GM19239 (cell line): Measurements from ENCODE around the gene TFEB.

Experiments
- DNase-seq: peaks from one replicate; pipeline ENCODE4 v3.0.0; 2011; ENCODE audit warnings: low spot score; ENCODE audit not compliant: insufficient read length
- FAIRE-seq: peaks from 2 replicates; lab custom pipeline; 2011; peaks lifted over from hg19 to GRCh38; lab: Jason Lieb, UNC

Gene TFEB

DNA sequence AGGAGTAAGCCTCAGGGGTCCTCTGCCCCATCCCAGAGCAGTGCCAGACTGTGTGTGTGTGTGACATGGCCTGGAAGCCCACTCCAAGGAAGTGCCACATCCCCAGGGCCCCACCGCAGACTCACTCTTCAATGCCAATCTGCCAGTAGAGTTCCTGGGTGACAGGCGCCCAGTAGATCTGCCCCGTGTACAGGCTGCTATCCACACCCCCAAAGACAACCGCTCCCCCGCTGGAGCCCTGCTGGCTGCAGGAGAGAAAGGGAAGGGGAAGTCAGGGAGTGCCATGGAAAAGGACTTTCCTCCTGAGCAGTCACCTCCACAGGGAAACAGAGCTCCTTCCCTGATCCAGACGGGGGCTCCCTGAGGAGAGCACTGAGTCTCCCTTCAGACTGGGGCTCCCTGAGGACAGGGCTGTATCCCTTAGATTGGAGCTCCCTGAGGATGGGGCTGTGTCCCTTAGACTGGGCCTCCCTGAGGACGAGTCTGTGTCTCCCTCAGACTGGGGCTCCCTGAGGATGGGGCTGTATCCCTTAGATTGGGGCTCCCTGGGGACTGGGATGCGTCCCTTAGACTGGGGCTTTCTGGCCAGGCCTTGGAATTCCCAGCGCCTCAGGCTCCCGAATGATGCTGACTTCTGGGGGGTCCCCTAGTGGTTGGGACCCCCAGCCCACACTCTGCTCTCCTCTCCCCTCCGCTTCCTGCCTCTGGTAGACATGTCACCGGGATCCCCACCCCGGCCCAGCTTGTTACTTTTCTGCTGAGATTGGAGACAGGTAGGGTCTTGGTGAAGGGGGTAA, 5.2 kb upstream of the TFEB start:
- DNase-seq (no peak), FAIRE-seq (no peak)

DNA sequence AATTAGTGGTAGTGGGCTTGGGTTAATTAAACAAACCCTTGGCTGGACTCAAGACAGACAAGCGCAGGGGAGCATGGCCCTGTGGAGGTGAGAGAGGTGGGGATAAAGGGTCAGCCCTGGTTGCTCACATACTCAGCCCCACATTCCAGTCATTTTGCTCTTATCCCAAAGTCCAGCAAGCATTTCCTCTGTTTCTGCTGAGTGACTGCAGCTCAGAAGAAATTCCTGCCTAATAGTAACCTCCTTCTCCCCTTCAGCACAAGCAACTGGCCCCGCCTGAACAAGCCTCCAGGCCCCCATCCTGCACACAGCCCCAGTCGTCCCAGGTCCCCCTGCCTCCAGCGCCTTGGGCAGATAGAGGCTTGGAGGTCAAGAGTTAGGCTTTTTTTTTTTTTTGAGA, 3.6 kb upstream of the TFEB start:
- no peak for FAIRE-seq
- DNase-seq, result no peak

DNA sequence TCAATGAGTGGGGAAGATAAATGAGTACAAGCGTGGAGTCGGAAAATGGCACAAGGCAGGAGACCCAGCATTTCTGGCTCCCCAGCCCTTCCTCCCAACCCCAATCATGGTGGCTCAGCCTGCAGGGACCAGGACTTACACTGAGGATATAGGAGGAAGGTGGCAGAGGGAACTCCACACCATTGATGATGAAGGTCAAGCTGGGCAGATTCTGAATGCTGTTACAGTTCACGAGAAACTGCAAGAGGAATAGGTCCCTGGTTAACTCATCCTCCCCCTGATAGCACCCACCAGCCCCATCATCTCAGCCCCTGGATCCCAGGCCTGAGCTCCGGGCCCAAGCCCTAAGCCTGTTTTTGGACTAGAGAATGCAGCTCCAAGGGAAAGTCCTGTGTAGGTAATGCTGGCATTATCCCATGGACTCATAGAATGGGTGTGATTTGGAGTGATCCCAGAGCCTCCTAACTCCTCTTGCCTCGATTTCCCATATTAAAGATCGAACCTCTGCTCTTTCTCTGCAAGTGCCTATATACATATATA, 2.3 kb upstream of the TFEB start:
- no peak for DNase-seq
- no peak for FAIRE-seq

DNA sequence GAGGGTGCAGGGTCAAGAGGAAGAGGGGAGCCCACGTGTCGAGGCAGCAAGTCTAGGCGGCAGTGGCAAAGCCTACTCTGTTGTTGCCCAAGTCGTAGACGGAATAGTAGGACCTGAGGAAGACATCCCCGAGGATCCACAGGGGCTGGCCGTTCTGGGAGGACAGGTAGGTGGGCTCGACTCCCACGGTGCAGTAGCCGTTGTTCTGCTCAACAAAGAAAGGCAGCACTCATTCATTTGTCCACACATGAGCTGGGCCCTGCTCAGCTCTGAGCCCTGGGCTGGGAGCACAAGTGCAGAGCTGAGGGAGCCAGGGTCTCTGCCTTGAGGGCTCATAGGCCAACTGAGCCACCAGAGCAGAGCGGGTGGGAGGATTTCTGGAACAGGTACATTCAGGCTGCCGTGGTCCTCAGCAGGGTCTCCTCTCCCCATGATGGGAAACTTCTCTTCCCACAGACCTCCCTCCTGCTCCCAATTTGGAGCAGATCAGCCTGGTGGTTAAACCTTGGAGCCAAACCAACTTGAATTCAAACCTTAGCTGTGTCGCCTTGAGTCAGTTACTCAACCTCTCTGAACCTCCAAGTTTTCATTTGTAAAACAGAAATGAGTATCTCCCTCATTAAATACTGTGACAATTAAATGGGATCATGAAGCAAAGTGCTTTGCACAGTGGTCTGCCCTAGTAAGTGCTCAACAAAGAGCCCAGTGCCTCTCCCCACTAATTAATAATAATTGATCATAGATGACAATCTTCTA, 1.6 kb upstream of the TFEB start:
- DNase-seq (no peak), FAIRE-seq (no peak)

DNA sequence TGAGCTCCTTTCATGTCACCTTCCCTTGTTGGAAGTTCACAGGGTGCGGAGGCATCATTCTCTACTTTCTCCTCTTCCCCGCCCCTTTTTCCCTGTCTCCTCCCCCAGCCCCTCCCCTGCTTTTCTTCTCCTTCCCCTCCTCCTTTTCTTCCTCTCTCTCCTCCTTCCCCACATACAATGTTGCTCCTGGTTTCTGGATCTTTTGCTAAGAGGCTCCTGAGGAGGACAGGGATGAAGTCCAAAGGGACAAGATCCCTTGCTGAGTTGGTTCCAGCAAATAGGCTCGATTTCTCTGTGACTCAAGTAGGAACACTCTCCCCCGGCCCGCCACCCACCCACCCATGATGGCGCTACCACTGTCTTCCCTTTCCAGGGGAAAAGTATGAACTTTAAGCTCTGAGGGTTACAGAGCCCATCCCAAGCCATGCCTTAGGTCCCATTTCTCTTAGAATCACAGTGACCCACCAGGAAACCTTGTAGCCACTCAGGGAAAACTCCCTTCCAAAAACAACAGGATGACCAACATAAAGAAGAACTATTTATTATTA, 852 bp upstream of the TFEB start:
- FAIRE-seq, result no peak
- DNase-seq, result no peak

DNA sequence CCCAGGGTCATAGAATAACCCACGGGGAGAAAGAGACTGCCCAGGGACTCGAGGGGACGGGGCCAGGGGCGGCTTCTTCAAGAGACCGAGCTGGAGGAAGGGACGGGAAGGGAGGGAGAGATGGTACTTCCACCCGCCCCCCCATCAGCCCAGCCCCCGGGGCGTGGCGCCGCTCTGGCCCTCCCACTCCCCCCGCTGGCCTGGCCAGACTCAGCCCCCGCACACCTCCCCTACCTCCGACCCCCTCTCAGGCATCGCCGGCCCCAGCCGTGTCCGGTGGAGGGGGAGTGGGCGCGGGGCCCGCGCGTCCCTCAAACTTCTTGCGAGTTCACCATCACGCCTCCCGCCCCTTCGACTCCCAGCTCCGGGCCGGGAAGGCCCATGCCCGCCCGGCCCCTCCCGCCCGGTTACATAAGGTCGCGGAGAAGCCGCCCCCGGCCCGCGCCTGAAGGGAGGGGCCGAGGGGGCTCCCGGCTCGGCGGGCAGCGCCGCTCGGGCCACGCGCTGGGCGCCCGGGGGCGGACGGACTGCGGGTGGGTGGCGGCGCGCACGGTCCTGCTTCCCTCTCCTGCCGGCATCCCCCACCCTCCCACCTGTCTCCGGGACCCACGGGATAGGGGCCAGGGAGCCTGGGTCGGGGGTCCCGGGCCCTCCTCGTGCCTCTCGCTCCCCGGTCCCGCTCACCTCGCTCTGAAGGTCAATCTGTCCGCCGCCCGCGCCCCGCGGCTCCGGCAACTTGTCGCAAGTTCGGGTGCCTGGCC, 562 bp downstream of the TFEB start:
- DNase-seq, result peak; percentile 72
- FAIRE-seq, result peak; percentile 76

DNA sequence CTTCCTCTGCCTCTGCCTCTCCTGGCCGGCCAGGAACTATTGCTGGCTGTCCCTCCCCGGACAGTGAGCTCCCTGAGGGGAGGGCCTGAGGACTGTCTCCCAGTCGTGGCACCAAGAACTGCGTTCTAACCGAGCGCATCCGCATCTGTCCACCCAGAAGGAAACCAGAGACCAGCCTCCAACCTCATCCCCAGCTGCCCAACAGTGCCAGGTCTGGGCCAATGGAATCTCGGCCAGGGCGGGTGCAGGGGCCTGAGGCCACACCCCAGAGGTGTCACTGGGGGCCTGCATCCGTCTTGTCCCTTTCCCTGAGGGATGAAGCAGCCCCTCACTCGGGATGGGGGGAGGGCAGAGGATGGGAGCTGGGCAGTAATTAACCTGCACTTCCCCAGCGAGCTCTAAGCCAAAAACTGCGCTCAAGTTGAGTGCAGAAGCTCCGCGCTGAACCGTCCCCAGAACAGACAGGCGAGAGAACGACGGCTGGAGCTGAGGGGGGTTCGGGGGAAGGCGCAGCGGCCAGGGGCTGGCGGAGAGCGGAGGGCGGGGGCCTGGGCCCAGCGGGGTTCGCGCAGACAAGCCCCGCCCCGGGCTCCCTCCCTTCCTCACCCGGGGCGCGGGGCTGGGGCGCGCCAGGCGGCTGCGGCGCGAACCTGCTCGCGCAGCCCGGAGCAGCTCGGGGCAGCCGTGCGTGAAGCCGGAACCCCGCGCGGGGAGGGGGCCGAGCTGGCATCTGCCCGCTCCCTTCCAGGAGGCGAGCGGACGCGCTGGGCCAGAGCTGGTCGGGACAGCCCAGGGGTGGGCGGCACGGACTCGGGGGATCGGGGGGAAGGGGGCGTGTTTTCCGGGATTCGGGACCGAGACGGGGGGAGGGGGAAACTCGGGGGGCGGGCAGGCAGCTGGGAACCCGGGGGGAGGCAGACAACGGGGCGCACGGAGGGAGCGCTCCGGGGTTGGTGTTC, 1.4 kb downstream of the TFEB start:
- peak; percentile 83 for DNase-seq
- FAIRE-seq, result peak; percentile 96

DNA sequence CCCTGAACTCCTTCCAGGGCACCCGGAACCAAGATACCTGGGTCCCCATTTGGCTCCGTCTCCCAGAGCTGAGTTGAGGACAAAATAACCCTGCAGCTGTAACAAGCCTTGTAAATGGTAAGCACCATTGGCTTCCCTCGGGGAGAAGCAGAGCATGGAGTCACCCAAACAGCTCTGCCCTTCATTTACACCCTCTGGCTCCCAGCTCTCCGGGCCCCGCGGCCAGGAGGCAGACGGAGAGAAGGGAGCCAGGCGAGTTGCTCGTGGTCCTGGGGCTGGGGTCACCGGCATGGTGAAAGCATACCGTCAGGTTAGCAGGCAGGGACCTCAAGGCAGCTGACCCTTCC, 2.1 kb downstream of the TFEB start:
- FAIRE-seq (no peak), DNase-seq (no peak)

DNA sequence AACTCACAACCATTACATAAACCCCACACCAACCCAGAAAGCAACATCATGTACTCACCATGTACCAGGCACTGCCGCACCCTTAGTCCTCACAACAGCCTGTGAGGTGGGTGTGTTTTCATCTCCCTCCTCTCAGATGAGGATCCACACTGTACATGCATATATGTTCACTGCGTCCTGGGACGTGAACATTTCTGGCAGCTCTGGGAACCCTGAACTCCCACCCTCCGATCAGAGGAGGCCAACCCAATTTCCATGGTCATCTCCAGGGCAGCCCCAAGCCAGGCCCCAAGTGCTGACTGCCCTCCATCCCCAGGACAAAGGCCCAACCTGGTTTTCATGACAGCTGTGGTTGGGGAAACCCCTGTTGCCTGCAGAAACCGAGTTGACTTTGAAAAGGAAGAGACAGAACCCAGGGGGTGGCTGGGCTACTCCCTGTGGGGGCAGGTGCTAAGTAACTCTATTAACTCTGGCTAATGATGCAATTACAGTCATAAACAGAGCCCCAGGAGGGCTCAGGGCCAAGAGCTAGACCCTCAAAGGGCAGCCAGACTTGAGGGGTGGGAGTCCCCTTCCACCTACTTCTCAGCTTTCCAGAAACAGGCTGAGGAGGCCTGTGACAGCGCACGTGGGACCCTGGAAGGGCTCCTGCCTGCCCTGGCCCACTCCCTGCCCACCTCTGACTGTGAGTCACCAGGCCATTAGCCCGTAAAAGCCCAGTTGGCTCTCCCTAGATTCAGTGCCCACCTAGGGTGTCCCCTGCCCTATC, 2.6 kb downstream of the TFEB start:
- DNase-seq (peak; percentile 62), FAIRE-seq (peak; percentile 97)

DNA sequence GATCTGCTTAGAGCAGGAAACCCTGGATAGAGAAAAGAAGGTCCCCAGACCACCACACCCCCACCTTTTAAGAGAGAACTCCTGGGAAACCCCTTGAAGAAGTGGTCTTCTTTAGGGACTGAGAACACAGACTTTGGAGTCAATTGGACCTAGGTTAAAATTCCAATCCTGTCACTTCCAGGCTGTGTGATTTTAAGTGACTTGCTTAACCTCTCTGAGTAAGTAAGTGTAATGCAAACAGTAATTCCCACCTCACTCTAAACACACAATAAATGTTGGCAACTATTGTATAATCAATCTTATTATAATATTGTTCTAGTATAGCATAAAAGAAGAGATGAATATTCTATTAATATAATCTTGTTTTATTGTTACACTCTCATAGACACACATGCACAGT, 3.3 kb downstream of the TFEB start:
- FAIRE-seq (no peak), DNase-seq (no peak)

DNA sequence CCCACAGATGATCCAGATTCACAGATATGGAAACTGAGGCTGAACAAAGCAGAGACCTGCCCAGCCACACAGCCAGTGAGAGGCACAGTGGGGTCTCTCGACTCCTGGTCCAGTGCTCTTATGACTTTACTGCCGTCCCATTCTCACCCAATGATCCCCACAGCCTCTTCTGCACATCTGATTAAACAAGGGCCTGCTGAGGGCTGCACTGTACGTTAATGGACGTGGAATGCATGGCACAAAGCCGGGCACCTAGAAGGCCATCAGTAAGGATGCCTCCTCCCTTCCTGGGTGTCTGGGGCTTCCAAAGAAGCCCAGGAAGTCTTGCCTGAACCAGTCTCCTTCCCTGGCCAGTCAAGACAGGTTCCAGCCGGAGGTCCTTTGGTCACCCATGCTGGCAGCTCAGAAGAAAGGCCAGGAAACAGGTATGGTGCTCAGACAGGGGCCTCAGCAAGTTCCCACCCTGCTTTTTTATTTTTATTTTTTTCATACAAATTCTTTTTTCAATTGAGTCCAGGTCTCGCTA, 3.8 kb downstream of the TFEB start:
- FAIRE-seq, result peak; percentile 76
- DNase-seq, result no peak

DNA sequence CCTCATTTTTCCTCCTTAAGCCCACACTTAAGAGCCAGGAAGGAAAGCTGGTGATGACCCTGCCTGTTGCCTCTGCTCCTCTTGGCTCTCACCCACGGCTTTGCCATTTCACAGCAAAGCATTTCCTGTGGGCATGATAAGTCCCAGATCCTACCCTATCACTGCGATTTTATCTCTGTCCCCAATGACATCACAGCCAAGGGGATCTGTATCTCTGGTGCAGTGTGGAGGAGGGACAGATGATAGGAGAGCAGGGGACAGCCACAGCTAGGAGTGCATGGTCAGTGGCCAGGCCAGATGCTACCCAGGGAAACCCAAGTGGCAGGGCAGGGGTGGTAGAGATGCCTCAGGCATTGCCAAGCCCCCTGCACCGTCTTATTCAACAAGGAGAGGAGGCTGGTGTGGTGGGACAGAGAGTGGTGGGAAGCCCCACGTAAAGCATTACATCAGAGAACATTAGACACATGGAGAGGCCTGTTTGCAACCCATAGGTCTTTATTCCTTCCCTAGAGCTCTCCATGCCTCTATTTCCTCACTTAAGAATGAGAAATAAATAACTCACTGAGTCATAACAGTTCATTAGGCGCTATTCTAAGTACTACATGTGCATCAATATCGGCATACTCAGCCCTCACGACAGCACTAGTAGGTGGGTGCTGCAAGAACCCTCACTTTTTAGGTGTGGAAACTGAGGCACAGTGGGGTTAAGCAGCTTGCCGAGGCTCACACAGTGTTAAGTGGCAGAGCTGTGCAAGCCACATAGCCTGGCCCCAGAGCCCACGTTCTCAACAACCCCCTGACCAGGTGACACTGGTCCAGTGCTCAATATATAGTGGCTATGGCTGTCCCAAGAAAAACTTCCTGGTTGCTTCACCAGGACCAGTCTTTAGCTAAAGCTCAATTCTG, 4.6 kb downstream of the TFEB start:
- peak; percentile 54 for FAIRE-seq
- no peak for DNase-seq

DNA sequence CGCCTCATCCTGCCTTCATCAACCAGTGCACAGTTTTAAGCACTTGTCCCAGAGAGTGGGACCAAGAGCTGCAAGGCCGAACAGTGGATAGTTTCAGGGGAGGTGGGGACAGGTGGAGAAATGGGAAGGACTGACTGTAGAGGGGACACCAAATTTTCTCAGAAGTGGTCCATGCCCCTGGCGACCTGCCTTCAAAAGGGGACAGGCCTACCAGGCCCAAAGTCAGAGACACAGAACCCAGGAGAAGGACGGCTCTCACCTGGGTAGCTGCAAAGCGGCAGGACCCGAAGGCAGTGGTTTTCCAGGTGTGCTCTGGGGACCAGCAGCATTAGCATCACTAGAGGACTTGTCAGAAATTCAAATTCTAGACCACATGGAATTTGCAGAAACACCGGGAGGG, 5.8 kb downstream of the TFEB start:
- FAIRE-seq, result peak; percentile 21
- no peak for DNase-seq

DNA sequence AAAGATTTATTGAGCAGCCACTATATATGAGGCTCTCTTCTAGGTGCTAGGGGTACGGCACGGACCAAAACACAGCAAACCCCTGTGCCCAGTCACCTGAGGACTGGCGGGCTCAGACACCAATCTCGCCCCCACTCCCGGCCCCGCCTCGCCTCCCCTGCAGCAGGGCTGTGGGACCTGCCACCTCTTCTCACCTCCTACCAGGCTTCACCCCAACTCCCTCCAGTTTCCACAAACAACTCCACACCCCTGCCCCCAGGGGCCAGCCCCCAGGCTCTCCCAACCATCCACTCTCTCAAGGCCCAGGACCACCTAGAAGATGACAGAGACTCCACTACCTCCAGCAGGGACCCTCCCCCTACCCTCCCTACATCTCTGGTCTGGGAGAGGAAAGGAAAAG, 6.5 kb downstream of the TFEB start:
- no peak for DNase-seq
- no peak for FAIRE-seq

DNA sequence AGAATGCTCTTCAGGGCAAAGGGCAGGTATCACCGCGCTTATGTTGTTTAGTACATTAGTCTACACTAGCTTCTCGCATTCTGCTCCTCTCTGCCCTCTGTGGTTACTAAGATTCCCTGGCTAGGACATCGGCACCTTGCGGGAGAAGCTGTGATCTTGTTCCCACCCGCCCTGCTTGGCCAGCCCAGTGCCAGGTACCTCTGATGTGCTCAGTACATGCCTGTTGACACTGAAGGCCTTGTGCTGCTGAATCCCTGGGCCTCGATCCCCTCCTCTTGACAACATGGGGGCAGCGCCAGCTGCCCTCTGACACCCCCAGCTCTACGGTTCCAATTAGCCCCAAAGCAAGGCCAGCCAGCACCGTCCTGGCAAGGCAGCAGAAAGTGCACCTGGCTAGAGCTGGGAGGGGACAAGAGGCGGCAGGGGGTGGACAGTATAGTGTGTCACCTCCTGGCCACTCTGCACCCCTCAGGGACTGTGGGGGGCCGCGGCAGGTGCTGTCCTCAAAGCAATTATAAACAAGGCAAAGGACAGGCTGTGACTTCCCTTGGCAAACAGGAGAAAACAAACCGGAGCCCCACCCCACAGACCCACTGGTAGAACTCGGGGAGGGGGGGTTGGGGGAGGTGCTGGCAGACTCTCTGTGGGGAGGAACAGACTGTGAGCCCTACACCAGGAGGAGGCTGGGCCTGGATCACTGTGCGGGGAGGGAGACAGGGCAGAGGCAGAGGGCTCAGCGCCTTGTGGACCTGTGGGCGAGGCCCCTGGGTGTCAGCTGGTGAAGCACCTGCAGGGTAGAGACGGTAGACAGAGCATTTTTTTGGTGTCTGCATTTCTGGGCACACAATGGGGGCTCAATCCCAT, 7.1 kb downstream of the TFEB start:
- FAIRE-seq (no peak), DNase-seq (no peak)

DNA sequence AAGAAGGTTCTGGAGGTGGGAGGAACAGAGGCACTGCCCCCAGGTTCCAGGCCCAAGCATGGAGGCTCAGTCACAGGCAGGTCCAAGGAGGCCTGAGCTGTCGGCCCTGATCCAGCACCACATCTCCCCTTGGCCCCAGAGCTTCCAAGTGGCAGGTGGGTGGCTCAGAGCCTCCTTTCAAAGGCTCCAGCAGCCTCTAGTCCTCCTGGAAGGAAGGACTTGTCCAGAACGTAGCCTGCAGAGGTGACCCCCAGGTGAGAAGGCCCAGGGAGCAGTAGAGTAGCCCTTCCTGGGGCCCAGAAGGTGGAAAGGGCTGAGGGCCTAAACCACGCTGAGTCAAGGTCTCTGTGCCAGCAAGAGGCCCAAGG, 7.7 kb downstream of the TFEB start:
- DNase-seq (no peak), FAIRE-seq (no peak)

DNA sequence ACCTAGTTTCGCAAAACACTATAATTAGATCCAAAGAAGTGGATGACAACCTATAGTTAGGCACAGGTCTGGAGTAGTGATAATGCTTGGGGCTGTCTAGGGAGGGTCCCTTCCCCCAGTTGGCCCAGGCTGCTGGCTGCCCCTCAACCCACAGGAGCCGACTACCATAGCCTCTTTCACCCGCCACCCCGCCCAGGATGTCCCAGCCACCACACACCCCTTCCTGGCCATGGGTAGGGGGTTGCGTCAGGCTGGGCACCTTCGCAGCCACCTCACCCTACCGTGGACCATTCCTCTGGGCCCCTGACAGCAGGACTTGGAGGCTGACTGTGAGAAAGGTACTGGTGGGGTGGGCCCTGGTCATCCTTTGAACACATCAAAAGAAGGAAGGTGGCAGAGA, 8.5 kb downstream of the TFEB start:
- FAIRE-seq (peak; percentile 45), DNase-seq (no peak)
